H1 (cell line): ENCODE data around the gene WDR31. TPM values are rescaled to one million over a fixed set of nuclear protein-coding genes. Genes with fewer than 3 reads are reported as not detected.

Source experiments
- CTCF ChIA-PET: fragments of 300-600 bp; sonication (Branson Sonifier 250); formaldehyde crosslinking; loops from one replicate; lab custom pipeline; 2021; ENCODE audit not compliant: partially characterized antibody; lab: Charles Lee
- POLR2A ChIA-PET: fragments of 300-600 bp; sonication (Branson Sonifier 250); formaldehyde crosslinking; loops from one replicate; lab custom pipeline; 2021; ENCODE audit warnings: inconsistent platforms; ENCODE audit not compliant: partially characterized antibody; lab: Charles Lee
- DNase-seq, 2 experiments: peaks; one replicate each; pipeline versions ENCODE4 v3.0.0 to v3.0.0-alpha.2; 2010 to 2022; ENCODE audit warnings: low spot score in 2 of 2, low read depth in 1 of 2, mixed read lengths in 1 of 2
- FAIRE-seq: peaks from 2 replicates; lab custom pipeline; 2011; peaks lifted over from hg19 to GRCh38; lab: Jason Lieb, UNC
- H2AFZ ChIP-seq: 2 replicates; pipeline ENCODE4 v1.8.1; 2012; ENCODE audit warnings: low read length, inconsistent platforms
- H2AK5ac ChIP-seq: 2 replicates; pipeline ENCODE4 v1.6.1; 2013; ENCODE audit warnings: low read depth, low read length
- H2BK120ac ChIP-seq: replicated peaks from 2 replicates; pipeline ENCODE3; 2013; ENCODE audit warnings: low read depth, low read length, inconsistent platforms
- H2BK12ac ChIP-seq: 2 replicates; pipeline ENCODE4 v1.6.1; 2013; ENCODE audit warnings: low read depth, low read length
- H2BK15ac ChIP-seq: 2 replicates; pipeline ENCODE4 v1.6.1; 2013; ENCODE audit warnings: low read length
- H2BK20ac ChIP-seq: 2 replicates; pipeline ENCODE4 v1.6.1; 2013; ENCODE audit warnings: low read length
- H2BK5ac ChIP-seq: 2 replicates; pipeline ENCODE4 v1.6.1; 2013; ENCODE audit warnings: low read depth, low read length
- H3K14ac ChIP-seq: 2 replicates; pipeline ENCODE4 v1.6.1; 2013; ENCODE audit warnings: inconsistent platforms; ENCODE audit not compliant: insufficient read length
- H3K18ac ChIP-seq: 2 replicates; pipeline ENCODE4 v1.6.1; 2013; ENCODE audit warnings: low read length; ENCODE audit errors: extremely low read depth
- H3K23ac ChIP-seq: 2 replicates; pipeline ENCODE4 v1.6.1; 2013; ENCODE audit warnings: inconsistent platforms; ENCODE audit not compliant: insufficient read length
- H3K23me2 ChIP-seq: 2 replicates; pipeline ENCODE4 v1.6.1; 2013; ENCODE audit warnings: low read depth, low read length
- H3K27ac ChIP-seq: 2 replicates; pipeline ENCODE4 v1.6.1; 2011; ENCODE audit warnings: low read depth, low read length, inconsistent platforms
- H3K27me3 ChIP-seq, 4 experiments: replicated peaks in 1 of 4; 1 replicate in 1 of 4; 2 replicates in 3 of 4; pipeline versions ENCODE4 v1.6.1 to v1.8.1; 2011 to 2013; ENCODE audit warnings: low read length in 3 of 4, mild to moderate bottlenecking in 3 of 4, inconsistent platforms in 2 of 4, mixed read lengths in 2 of 4, moderate library complexity in 1 of 4; ENCODE audit not compliant: control insufficient read depth in 3 of 4, insufficient read depth in 3 of 4; ENCODE audit errors: extremely low read depth in 1 of 4
- H3K36me3 ChIP-seq, 4 experiments: 2 replicates each; pipeline versions ENCODE4 v1.6.1 to v1.8.1; 2011 to 2013; ENCODE audit warnings: mild to moderate bottlenecking in 4 of 4, low read length in 3 of 4, moderate library complexity in 2 of 4, control low read depth in 1 of 4, inconsistent platforms in 1 of 4; ENCODE audit not compliant: insufficient read depth in 4 of 4, control insufficient read depth in 2 of 4
- H3K4ac ChIP-seq: replicated peaks from 2 replicates; pipeline ENCODE3; 2013; ENCODE audit warnings: low read length, low read depth, mixed read lengths, inconsistent platforms; ENCODE audit not compliant: insufficient read length
- H3K4me1 ChIP-seq, 4 experiments: replicated peaks in 1 of 4; 1 replicate in 1 of 4; 2 replicates in 3 of 4; pipeline versions ENCODE4 v1.6.1 to v1.8.1; 2011 to 2013; ENCODE audit warnings: low read length in 3 of 4, inconsistent platforms in 2 of 4, mixed read lengths in 1 of 4; ENCODE audit not compliant: insufficient read depth in 4 of 4, control insufficient read depth in 3 of 4
- H3K4me2 ChIP-seq, 2 experiments: 2 replicates each; pipeline versions ENCODE4 v1.6.1 to v1.8.1; 2011 to 2013; ENCODE audit warnings: low read depth in 2 of 2, low read length in 2 of 2, control low read depth in 1 of 2, inconsistent platforms in 1 of 2, mild to moderate bottlenecking in 1 of 2; ENCODE audit not compliant: insufficient read depth in 1 of 2
- H3K4me3 ChIP-seq, 4 experiments: fragments of 200-600, 300-600 bp in 1 of 4; sonication (generic), shearing (Covaris generic), sonication (Bioruptor Twin) in 1 of 4; 2 replicates each; pipeline versions ENCODE4 v1.5.1 to v1.8.1; 2011 to 2016; ENCODE audit warnings: low read length in 4 of 4, low read depth in 3 of 4, control low read depth in 2 of 4, inconsistent platforms in 2 of 4, mild to moderate bottlenecking in 2 of 4, mixed read lengths in 1 of 4, moderate library complexity in 1 of 4; ENCODE audit not compliant: insufficient read depth in 2 of 4; ENCODE audit errors: extremely low read depth in 1 of 4
- H3K56ac ChIP-seq: replicated peaks from 2 replicates; pipeline ENCODE3; 2013; ENCODE audit warnings: low read depth, mild to moderate bottlenecking, mixed read lengths, low read length, inconsistent platforms; ENCODE audit not compliant: insufficient read length
- H3K79me1 ChIP-seq: 2 replicates; pipeline ENCODE4 v1.6.1; 2013; ENCODE audit warnings: low read depth, low read length, control low read depth
- H3K79me2 ChIP-seq, 2 experiments: 2 replicates each; pipeline versions ENCODE4 v1.6.1 to v1.8.1; 2012 to 2013; ENCODE audit warnings: low read length in 2 of 2, mild to moderate bottlenecking in 2 of 2, inconsistent platforms in 1 of 2; ENCODE audit not compliant: insufficient read depth in 2 of 2, control insufficient read depth in 1 of 2
- H3K9ac ChIP-seq, 4 experiments: replicated peaks in 1 of 4; 1 replicate in 1 of 4; 2 replicates in 3 of 4; pipeline versions ENCODE4 v1.6.1 to v1.8.1; 2011 to 2013; ENCODE audit warnings: low read depth in 3 of 4, low read length in 3 of 4, control low read depth in 2 of 4, mild to moderate bottlenecking in 2 of 4, moderate library complexity in 2 of 4, inconsistent platforms in 1 of 4; ENCODE audit errors: extremely low read depth in 1 of 4
- H3K9me3 ChIP-seq, 2 experiments: 2 replicates each; pipeline versions ENCODE4 v1.6.1 to v1.8.1; 2012 to 2013; ENCODE audit warnings: mild to moderate bottlenecking in 2 of 2, moderate library complexity in 2 of 2, control low read depth in 1 of 2, inconsistent platforms in 1 of 2, low read depth in 1 of 2, low read length in 1 of 2, mixed read lengths in 1 of 2; ENCODE audit not compliant: insufficient read depth in 2 of 2
- H4K20me1 ChIP-seq, 2 experiments: replicated peaks in 1 of 2; 2 replicates each; pipeline versions ENCODE3 to v1.8.1; 2011 to 2013; ENCODE audit warnings: inconsistent platforms in 2 of 2, low read length in 2 of 2, mild to moderate bottlenecking in 1 of 2; ENCODE audit not compliant: insufficient read depth in 2 of 2, control insufficient read depth in 1 of 2
- H4K5ac ChIP-seq: 2 replicates; pipeline ENCODE4 v1.6.1; 2013; ENCODE audit warnings: low read length, low read depth, mixed read lengths, inconsistent platforms; ENCODE audit not compliant: insufficient read length
- H4K8ac ChIP-seq: 2 replicates; pipeline ENCODE4 v1.8.0; 2013; ENCODE audit warnings: mild to moderate bottlenecking, moderate library complexity, low read length, inconsistent platforms; ENCODE audit not compliant: insufficient read depth; ENCODE audit errors: extremely low read depth
- H4K91ac ChIP-seq: replicated peaks from 2 replicates; pipeline ENCODE3; 2013; ENCODE audit warnings: low read length, mixed read lengths, inconsistent platforms; ENCODE audit not compliant: insufficient read length
- ASH2L ChIP-seq: fragments of 200-600, 300-600 bp; sonication (generic); IDR thresholded peaks from one replicate; pipeline ENCODE4 v1.7.1; 2017; ENCODE audit warnings: low read length
- CBX8 ChIP-seq: fragments of 300-800, 300-1000 bp; sonication (generic); IDR thresholded peaks from 2 replicates; pipeline ENCODE4 v1.7.1; 2016; ENCODE audit warnings: low read depth, low read length, borderline replicate concordance
- CEBPB ChIP-seq: IDR thresholded peaks from 2 replicates; pipeline ENCODE4 v1.6.1; 2012; ENCODE audit warnings: low read depth, low read length
- EGR1 ChIP-seq: IDR thresholded peaks from 2 replicates; pipeline ENCODE4 v1.6.1; 2011; ENCODE audit warnings: low read depth, low read length, borderline replicate concordance
- FOSL1 ChIP-seq: IDR thresholded peaks from 2 replicates; pipeline ENCODE4 v1.6.1; 2011; ENCODE audit warnings: mild to moderate bottlenecking, low read depth, low read length, moderate library complexity; ENCODE audit not compliant: insufficient read depth
- HDAC2 ChIP-seq, 2 experiments: fragments of 300-600 bp in 1 of 2; sonication (generic) in 1 of 2; IDR thresholded peaks; 2 replicates each; pipeline ENCODE4 v1.6.1; 2011 to 2012; ENCODE audit warnings: low read depth in 2 of 2, low read length in 2 of 2, mild to moderate bottlenecking in 2 of 2, moderate library complexity in 2 of 2, borderline replicate concordance in 1 of 2, inconsistent platforms in 1 of 2
- JUND ChIP-seq: IDR thresholded peaks from 2 replicates; pipeline ENCODE4 v1.6.1; 2011; ENCODE audit warnings: mild to moderate bottlenecking, improper control_type of control experiment, low read length
- PHF8 ChIP-seq: fragments of 200-600 bp; sonication (generic); conservative IDR thresholded peaks from 2 replicates; pipeline ENCODE4 v1.7.1; 2012; ENCODE audit warnings: low read depth, mild to moderate bottlenecking, inconsistent platforms, low read length, moderate library complexity
- SP2 ChIP-seq: IDR thresholded peaks from 2 replicates; pipeline ENCODE4 v1.6.1; 2012; ENCODE audit warnings: mild to moderate bottlenecking, low read length, inconsistent platforms
- WGBS, 2 experiments: shearing (Covaris generic) in 1 of 2; methylation state at CpG; one replicate each; pipeline versions ENCODE4 v1.1.6 to v1.1.7; 2013 to 2015; ENCODE audit warnings: low lambda C conversion rate in 2 of 2, mixed read lengths in 2 of 2, inconsistent platforms in 1 of 2, low coverage in 1 of 2, missing lambda C conversion rate in 1 of 2; ENCODE audit not compliant: insufficient replicate concordance in 2 of 2, insufficient coverage in 1 of 2, insufficient read length in 1 of 2; ENCODE audit errors: extremely low coverage in 1 of 2, missing lambda C conversion rate in 1 of 2; 5-methylcytosine and 5-hydroxymethylcytosine counted together
- polyA plus RNA-seq, 7 experiments: library from polyadenylated mRNA; depleted of rRNA in 3 of 7; stranded (reverse) in 5 of 7; unstranded in 2 of 7; fragments of >200 nt in 5 of 7; fragments of 200-250 nt in 2 of 7; gene quantifications; 1 replicate in 5 of 7; 2 replicates in 1 of 7; 4 replicates in 1 of 7; pipeline versions ENCODE4 v1.2.1 to v1.2.3, GENCODE V29; 2011 to 2013; ENCODE audit warnings: missing spikeins in 2 of 7, mixed read lengths in 2 of 7
- total RNA-seq: library from RNA; stranded (reverse); fragmentation: NEBNext Ultra II Directional; extraction: Animal tissue kit (Norgen Biotek cat#: 25700); gene quantifications from 2 replicates; pipeline ENCODE4 v1.2.1, GENCODE V29; 2021
- TF ChIP-seq, protein P1 (sequence below): IDR thresholded peaks from 2 replicates; pipeline ENCODE4 v1.6.1; 2012; ENCODE audit warnings: low read length, inconsistent platforms

Gene WDR31
- total and polyA plus RNA-seq, 2 of the 8 experiments (the other 6 are each of a cell fraction or from before 2014, with no cell fraction given): 0.27 to 0.28 TPM

DNA sequence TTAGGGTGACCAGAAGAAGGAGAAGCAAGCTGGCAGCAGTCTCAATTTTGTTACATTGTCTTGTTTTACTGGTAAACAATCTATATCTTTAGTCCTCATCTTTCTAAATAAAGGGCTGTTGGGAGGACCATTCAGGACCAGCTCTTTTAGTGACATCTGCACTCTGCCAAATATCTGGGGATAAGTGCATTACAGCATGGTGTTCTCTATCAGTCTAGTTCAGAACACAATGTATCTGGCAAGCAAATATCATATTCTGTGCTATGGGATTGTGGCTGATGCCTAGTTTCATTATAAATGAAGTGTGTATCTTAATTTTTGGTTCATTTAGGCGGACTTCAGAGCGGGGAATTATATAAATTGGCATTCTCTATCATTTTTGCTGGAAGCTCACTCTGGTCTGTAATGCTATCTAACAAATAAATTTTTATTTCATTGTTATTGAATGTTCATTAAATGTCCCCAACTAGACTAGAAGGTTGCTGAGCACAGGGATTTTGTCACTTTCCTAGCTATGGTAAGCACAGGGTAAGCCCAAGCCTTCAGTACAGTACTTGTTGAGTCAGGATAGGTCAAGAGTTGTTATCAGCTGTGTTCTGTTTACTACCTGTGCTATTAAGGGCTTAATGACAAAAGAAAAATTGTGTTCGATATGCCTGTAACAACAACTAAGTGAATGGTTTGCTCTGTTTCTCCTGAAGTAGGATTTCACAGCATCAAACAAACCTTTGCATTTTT lies 11.9 kb downstream of the WDR31 start:
- H4K20me1 ChIP-seq: no peaks in the 10 kb centered on the region
- H3K4ac ChIP-seq: no peak overlapping the region
- H3K4me2 ChIP-seq: no peak overlapping the region
- WGBS, 2 experiments: 78% methylated on average over 3 of the region's 3 CpGs; no CpG with 5 or more reads in 1 of the 2 experiments
- H2BK5ac ChIP-seq: no peak overlapping the region
- no peak overlapping the region for H3K27ac ChIP-seq
- H3K79me1 ChIP-seq: no peaks in the 10 kb centered on the region
- DNase-seq: no peak
- H2BK20ac ChIP-seq: no peak overlapping the region
- TF ChIP-seq, protein P1, sequence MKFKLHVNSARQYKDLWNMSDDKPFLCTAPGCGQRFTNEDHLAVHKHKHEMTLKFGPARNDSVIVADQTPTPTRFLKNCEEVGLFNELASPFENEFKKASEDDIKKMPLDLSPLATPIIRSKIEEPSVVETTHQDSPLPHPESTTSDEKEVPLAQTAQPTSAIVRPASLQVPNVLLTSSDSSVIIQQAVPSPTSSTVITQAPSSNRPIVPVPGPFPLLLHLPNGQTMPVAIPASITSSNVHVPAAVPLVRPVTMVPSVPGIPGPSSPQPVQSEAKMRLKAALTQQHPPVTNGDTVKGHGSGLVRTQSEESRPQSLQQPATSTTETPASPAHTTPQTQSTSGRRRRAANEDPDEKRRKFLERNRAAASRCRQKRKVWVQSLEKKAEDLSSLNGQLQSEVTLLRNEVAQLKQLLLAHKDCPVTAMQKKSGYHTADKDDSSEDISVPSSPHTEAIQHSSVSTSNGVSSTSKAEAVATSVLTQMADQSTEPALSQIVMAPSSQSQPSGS: no peak
- no peak for TF ChIP-seq PHF8
- no peak for TF ChIP-seq SP2
- no peak for TF ChIP-seq CEBPB
- no peak for TF ChIP-seq CBX8
- TF ChIP-seq ASH2L: no peak
- TF ChIP-seq EGR1: no peak
- TF ChIP-seq HDAC2 (IDR thresholded peaks at IDR 0.05; ENCODE audit: borderline replicate concordance in 1 of 2, low read depth in 2 of 2, low read length in 2 of 2): no peak
- TF ChIP-seq FOSL1: no peak
- TF ChIP-seq JUND: no peak
- no peak overlapping the region for H2AFZ ChIP-seq
- no peaks in the 10 kb centered on the region for H3K27me3 ChIP-seq
- H3K4me1 ChIP-seq: no peaks in the 10 kb centered on the region
- H3K23ac ChIP-seq: no peak overlapping the region
- no peak overlapping the region for H3K4me3 ChIP-seq
- no peak overlapping the region for H4K91ac ChIP-seq
- no peak overlapping the region for H3K18ac ChIP-seq
- POLR2A ChIA-PET: interaction anchor here (0.6 kb wide), 1 partner anchor 10 kb away, joined by 4 read pairs; no protein-coding TSS in a partner anchor
- no peaks in the 10 kb centered on the region for H3K36me3 ChIP-seq
- H3K9ac ChIP-seq: no peak overlapping the region
- no peak overlapping the region for H4K8ac ChIP-seq
- CTCF ChIA-PET: interaction anchor here (0.9 to 2.9 kb wide), 7 partner anchors 10 to 55 kb away, joined by 3 to 16 read pairs (median 3); partner anchors contain the start of gene WDR31
- H3K23me2 ChIP-seq: no peaks in the 10 kb centered on the region
- H2AK5ac ChIP-seq: no peak overlapping the region
- H3K56ac ChIP-seq: no peak overlapping the region
- no peak overlapping the region for H4K5ac ChIP-seq
- H3K79me2 ChIP-seq: no peaks in the 10 kb centered on the region
- H3K9me3 ChIP-seq: no peaks in the 10 kb centered on the region
- FAIRE-seq: no peak
- H2BK120ac ChIP-seq: no peak overlapping the region
- H2BK15ac ChIP-seq: no peak overlapping the region
- H2BK12ac ChIP-seq: no peak overlapping the region
- H3K14ac ChIP-seq: no peak overlapping the region
